GM12864 (cell line): ENCODE results near the gene COIL.
"Not testable (repeated sequence)": the region's sequence is repeated elsewhere in the genome, so short reads cannot be mapped to it uniquely, and the experiment has no call there.

ENCODE experiments used
- DNase-seq: peaks from one replicate; pipeline ENCODE4 v3.0.0-alpha.2; 2011; ENCODE audit warnings: low read depth
- H3K4me3 ChIP-seq: 2 replicates; pipeline ENCODE4 v1.5.1; 2011; ENCODE audit warnings: mild to moderate bottlenecking, low read depth, low read length, control low read depth
- TF ChIP-seq, protein P1 (sequence below): IDR thresholded peaks from 2 replicates; pipeline ENCODE4 v1.5.1; 2011; ENCODE audit warnings: low read depth, mild to moderate bottlenecking, moderate library complexity, low read length, control low read depth, inconsistent platforms; ENCODE audit errors: missing control alignments

Gene COIL

DNA sequence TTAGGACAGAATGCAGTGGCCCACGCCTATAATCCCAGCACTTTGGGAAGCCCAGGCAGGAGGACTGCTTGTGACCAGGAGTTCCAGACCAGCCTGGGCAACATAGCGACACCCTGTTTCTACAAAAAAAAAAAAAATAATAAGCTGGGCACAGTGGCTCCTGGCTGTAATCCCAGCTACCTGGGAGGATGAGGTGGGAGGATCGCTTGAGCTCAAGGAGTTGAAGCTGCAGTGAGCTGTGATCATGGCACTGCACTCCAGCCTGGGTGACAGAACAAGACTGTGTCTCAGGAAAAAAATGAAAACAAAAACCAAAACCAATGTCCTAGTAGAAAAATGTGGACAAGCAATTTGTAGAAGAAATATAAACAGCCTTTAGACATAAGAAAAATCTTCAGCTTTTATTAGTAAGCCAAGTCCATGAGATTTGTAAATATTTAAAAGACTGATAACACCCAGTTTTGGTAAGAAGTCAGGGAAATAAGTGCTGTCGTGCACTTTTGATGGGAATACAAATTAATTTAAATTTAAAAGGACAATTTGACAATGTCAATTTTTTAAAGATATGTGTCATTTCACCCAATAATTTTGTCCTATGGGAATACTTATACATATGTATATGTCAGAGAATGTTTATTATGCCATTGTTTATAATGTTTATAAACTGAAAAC lies 28.2 kb upstream of the COIL start:
- DNase-seq, result no peak
- H3K4me3 ChIP-seq, result no peak overlapping the region
- TF ChIP-seq, protein P1, sequence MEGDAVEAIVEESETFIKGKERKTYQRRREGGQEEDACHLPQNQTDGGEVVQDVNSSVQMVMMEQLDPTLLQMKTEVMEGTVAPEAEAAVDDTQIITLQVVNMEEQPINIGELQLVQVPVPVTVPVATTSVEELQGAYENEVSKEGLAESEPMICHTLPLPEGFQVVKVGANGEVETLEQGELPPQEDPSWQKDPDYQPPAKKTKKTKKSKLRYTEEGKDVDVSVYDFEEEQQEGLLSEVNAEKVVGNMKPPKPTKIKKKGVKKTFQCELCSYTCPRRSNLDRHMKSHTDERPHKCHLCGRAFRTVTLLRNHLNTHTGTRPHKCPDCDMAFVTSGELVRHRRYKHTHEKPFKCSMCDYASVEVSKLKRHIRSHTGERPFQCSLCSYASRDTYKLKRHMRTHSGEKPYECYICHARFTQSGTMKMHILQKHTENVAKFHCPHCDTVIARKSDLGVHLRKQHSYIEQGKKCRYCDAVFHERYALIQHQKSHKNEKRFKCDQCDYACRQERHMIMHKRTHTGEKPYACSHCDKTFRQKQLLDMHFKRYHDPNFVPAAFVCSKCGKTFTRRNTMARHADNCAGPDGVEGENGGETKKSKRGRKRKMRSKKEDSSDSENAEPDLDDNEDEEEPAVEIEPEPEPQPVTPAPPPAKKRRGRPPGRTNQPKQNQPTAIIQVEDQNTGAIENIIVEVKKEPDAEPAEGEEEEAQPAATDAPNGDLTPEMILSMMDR, result no peak

- no peak overlapping the region for H3K4me3 ChIP-seq
- DNase-seq, result no peak
Measured at GRCh38 chr17:56987283-56987834, 26.5 kb upstream of the COIL start.

GRCh38 chr17:56985371-56986162 lies 24.7 kb upstream of the COIL start:
- TF ChIP-seq, protein P1, result no peak

More at GRCh38 chr17:56987283-56987834, 26.5 kb upstream of the COIL start:
- TF ChIP-seq, protein P1, result no peak

DNA sequence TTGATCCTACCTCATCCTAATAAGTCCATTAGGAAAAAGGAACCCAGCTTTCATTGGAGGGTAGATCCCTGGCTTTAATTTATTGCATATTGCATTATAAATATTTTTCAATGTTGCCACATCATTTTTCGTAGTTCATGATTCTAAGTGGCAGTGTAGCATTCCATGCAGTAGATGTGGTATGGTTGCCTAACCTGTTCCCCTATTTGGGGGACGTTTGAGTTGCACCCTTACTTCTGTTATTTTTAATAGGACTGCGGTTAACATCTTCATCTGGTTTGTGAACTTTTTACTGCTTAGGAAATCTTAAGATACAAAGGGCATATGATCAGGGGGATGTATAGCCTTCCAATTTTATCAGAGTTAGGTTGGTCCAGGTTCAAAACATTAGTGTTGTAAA lies 22.5 kb upstream of the COIL start:
- TF ChIP-seq, protein P1, result no peak
- DNase-seq, result no peak
- no peak overlapping the region for H3K4me3 ChIP-seq

More at GRCh38 chr17:56985371-56986162, 24.7 kb upstream of the COIL start:
- no peak for DNase-seq
- H3K4me3 ChIP-seq, result no peak overlapping the region

- TF ChIP-seq, protein P1, result no peak
- H3K4me3 ChIP-seq, result no peak overlapping the region
- DNase-seq, result no peak
Measured at GRCh38 chr17:56982312-56982711, 21.5 kb upstream of the COIL start.

- H3K4me3 ChIP-seq, DNase-seq: not testable (repeated sequence)
Measured at GRCh38 chr17:56980526-56980925, 19.7 kb upstream of the COIL start.

GRCh38 chr17:56979091-56979480 lies 18.2 kb upstream of the COIL start:
- DNase-seq, result no peak
- H3K4me3 ChIP-seq, result peak overlapping the region; percentile 91
- TF ChIP-seq, protein P1, result no peak
